DND-41 (cell line): Measurements from ENCODE around the gene KRTAP10-3.
"Not testable (repeated sequence)": the region's sequence is repeated elsewhere in the genome, so short reads cannot be mapped to it uniquely, and the experiment has no call there.

Source experiments
- ATAC-seq: fragments of 200-7000 bp; cut with Tn5 transposase; 3 replicates; pipeline ENCODE4 v1.9.1; 2021; ENCODE audit warnings: low read depth; ENCODE audit not compliant: insufficient read depth
- DNase-seq: peaks from one replicate; pipeline ENCODE4 v3.0.0-alpha.2; 2020
- H2AFZ ChIP-seq: 2 replicates; pipeline ENCODE4 v1.6.0; 2012; ENCODE audit warnings: low read depth, low read length
- H3K27ac ChIP-seq: 2 replicates; pipeline ENCODE4 v1.5.1; 2012; ENCODE audit warnings: low read length, inconsistent platforms
- H3K27me3 ChIP-seq: fragments of 200-600 bp; sonication (generic); 2 replicates; pipeline ENCODE4 v1.6.0; 2012; ENCODE audit warnings: low read length, mild to moderate bottlenecking, inconsistent platforms; ENCODE audit not compliant: insufficient read depth, poor library complexity
- H3K36me3 ChIP-seq: 2 replicates; pipeline ENCODE4 v1.5.1; 2012; ENCODE audit warnings: low read length, inconsistent platforms; ENCODE audit not compliant: insufficient read depth
- H3K4me1 ChIP-seq: 2 replicates; pipeline ENCODE4 v1.5.1; 2012; ENCODE audit warnings: mild to moderate bottlenecking, low read length; ENCODE audit not compliant: insufficient read depth
- H3K4me2 ChIP-seq: 2 replicates; pipeline ENCODE4 v1.6.0; 2012; ENCODE audit warnings: mild to moderate bottlenecking, moderate library complexity, low read length, inconsistent platforms; ENCODE audit not compliant: insufficient read depth
- H3K4me3 ChIP-seq, 2 experiments: fragments of 200-600 bp in 1 of 2; shearing (Covaris generic) in 1 of 2; 2 replicates each; pipeline ENCODE4 v1.5.1; 2012 to 2016; ENCODE audit warnings: inconsistent platforms in 2 of 2, low read length in 2 of 2, mild to moderate bottlenecking in 2 of 2, low read depth in 1 of 2, moderate library complexity in 1 of 2
- H3K79me2 ChIP-seq: 2 replicates; pipeline ENCODE4 v1.6.0; 2012; ENCODE audit warnings: low read length, inconsistent platforms; ENCODE audit not compliant: insufficient read depth
- H3K9ac ChIP-seq: 2 replicates; pipeline ENCODE4 v1.6.0; 2012; ENCODE audit warnings: low read depth, mild to moderate bottlenecking, inconsistent platforms, low read length, moderate library complexity
- H3K9me3 ChIP-seq: 2 replicates; pipeline ENCODE4 v1.5.1; 2012; ENCODE audit warnings: low read length, moderate library complexity, mild to moderate bottlenecking, inconsistent platforms; ENCODE audit not compliant: insufficient read depth, severe bottlenecking
- H4K20me1 ChIP-seq: 2 replicates; pipeline ENCODE4 v1.6.0; 2012; ENCODE audit warnings: low read length; ENCODE audit not compliant: insufficient read depth
- EZH2 ChIP-seq: IDR thresholded peaks from 3 replicates; pipeline ENCODE4 v1.6.1; 2012; ENCODE audit warnings: borderline replicate concordance, low read depth, mild to moderate bottlenecking, moderate library complexity, low read length, inconsistent platforms; ENCODE audit not compliant: severe bottlenecking
- TF ChIP-seq, protein P1 (sequence below): IDR thresholded peaks from 2 replicates; pipeline ENCODE4 v1.5.1; 2012; ENCODE audit warnings: borderline replicate concordance, low read length, moderate library complexity, mild to moderate bottlenecking; ENCODE audit not compliant: poor library complexity, severe bottlenecking; ENCODE audit errors: extremely low read depth

Gene KRTAP10-3

DNA sequence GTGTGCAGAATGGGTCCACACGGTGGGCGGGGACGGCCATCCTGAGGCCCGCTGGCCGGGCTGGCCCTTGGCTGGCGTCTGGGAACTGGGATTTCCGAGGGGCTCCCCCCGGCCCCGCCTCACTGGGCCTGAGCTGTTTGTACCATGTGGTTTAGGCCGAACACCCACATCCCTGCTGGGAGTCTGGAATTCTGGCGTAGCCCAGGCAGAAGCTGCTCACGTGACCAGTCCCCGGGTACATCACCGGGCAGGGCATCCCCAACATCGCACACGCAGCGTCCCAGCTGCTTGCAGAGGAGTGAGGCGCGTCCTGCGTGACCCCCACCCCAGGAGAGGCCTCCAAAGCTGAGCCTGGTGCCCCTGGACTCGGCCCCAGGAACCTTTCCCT, 43.9 kb upstream of the KRTAP10-3 start:
- H3K4me2 ChIP-seq = no peak overlapping the region
- no peak for ATAC-seq

DNA sequence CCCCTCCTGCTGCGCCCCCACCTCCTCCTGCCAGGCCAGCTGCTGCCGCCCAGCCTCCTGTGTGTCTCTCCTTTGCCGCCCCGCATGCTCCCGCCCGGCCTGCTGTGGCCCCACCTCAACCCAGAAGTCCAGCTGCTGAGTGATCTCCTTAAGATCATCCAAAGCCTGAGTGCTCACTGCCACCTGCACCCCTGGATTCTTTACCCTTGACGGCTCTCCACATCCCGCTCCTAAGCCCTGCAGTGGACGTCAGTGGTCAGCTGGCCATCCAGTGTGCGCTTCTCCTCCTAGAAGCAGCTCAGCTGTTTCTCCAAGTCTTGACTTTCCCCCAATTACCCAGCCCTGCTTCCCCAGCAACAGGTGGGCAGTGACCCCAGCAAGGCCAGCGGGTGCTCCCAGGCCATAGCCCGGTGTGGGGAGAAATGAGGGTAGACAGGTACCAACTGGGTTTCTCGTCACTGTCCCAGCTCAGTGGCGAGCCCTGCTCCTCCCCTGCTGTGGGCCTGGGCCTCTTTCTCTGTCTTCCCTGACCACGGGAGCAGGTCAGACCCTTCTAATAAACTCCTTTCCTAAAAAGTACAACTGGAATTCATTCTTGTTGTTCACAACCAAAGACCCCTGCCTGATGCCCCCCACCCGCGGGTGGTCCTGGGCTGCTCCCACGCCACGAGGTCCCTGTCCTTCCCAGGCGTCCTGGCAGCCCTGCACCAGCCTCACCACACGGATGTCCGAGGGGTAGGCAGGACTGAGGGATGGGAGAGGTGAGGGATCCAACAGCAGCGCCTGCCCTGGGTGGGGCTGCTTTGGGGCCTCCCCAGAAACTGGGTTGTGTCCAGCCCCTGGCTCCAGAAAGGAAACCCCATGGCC, 43.2 kb upstream of the KRTAP10-3 start:
- Histone ChIP-seq H3K27me3 (no peaks in the 10 kb centered on the region), H3K9me3 (no peaks in the 10 kb centered on the region), H3K9ac (no peak overlapping the region), H2AFZ (no peak overlapping the region), H3K4me3 (no peak overlapping the region), H4K20me1 (no peaks in the 10 kb centered on the region), H3K4me2 (no peak overlapping the region), H3K27ac (no peak overlapping the region), H3K36me3 (no peaks in the 10 kb centered on the region), H3K4me1 (no peaks in the 10 kb centered on the region), H3K79me2 (no peaks in the 10 kb centered on the region)
- ATAC-seq = no peak
- TF ChIP-seq, protein P1, sequence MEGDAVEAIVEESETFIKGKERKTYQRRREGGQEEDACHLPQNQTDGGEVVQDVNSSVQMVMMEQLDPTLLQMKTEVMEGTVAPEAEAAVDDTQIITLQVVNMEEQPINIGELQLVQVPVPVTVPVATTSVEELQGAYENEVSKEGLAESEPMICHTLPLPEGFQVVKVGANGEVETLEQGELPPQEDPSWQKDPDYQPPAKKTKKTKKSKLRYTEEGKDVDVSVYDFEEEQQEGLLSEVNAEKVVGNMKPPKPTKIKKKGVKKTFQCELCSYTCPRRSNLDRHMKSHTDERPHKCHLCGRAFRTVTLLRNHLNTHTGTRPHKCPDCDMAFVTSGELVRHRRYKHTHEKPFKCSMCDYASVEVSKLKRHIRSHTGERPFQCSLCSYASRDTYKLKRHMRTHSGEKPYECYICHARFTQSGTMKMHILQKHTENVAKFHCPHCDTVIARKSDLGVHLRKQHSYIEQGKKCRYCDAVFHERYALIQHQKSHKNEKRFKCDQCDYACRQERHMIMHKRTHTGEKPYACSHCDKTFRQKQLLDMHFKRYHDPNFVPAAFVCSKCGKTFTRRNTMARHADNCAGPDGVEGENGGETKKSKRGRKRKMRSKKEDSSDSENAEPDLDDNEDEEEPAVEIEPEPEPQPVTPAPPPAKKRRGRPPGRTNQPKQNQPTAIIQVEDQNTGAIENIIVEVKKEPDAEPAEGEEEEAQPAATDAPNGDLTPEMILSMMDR = no peak
- TF ChIP-seq EZH2 = no peak
- no peak for DNase-seq

More for the DNA sequence above, 43.9 kb upstream of the KRTAP10-3 start:
- Histone ChIP-seq H3K79me2 (no peaks in the 10 kb centered on the region), H3K4me3 (no peak overlapping the region), H3K4me1 (no peaks in the 10 kb centered on the region), H3K9ac (no peak overlapping the region), H3K9me3 (no peaks in the 10 kb centered on the region), H3K27ac (no peak overlapping the region), H4K20me1 (no peaks in the 10 kb centered on the region), H3K27me3 (no peaks in the 10 kb centered on the region), H2AFZ (no peak overlapping the region), H3K36me3 (no peaks in the 10 kb centered on the region)
- no peak for DNase-seq
- TF ChIP-seq EZH2 = no peak
- TF ChIP-seq, protein P1 = no peak

DNA sequence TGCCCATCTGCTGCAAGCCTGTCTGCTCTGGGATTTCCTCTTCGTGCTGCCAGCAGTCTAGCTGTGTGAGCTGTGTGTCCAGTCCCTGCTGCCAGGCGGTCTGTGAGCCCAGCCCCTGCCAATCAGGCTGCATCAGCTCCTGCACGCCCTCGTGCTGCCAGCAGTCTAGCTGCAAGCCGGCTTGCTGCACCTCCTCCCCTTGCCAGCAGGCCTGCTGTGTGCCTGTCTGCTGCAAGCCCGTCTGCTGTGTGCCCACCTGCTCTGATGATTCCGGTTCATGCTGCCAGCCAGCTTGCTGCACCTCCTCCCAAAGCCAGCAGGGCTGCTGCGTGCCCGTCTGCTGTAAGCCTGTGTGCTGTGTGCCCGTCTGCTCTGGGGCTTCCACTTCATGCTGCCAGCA, 42.5 kb upstream of the KRTAP10-3 start:
- not testable (repeated sequence) for H3K9me3 ChIP-seq, H3K4me3 ChIP-seq, ATAC-seq, H3K4me2 ChIP-seq, H3K4me1 ChIP-seq, H3K27me3 ChIP-seq, H3K27ac ChIP-seq, H4K20me1 ChIP-seq, H3K79me2 ChIP-seq, H3K36me3 ChIP-seq, DNase-seq, H3K9ac ChIP-seq, H2AFZ ChIP-seq

DNA sequence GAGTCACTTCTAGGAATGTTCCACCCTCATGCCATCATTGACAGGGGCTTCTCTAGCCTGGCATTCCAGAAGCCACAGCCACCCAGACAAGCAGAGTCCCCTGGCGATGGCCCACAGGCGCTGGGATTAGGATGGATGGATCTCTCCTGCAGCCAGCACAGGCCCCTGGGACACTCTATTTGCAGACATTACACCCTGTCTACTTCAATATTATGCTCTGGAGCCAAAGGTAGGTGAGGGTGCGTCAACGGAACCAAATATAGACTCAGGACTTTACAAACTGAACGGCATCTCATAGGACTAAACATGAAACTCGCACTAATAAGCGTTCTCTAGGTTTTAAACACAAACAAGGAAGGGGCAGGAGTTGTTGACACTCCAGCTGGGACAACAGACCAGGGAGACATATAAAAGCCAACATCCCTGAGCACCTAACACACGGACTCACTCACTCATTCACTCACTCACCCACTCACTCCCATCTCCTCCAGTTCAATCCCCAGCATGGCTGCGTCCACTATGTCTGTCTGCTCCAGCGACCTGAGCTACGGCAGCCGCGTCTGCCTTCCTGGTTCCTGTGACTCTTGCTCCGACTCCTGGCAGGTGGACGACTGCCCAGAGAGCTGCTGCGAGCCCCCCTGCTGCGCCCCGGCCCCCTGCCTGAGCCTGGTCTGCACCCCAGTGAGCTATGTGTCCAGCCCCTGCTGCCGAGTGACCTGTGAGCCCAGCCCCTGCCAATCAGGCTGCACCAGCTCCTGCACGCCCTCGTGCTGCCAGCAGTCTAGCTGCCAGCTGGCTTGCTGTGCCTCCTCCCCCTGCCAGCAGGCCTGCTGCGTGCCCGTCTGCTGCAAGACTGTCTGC, 41.8 kb upstream of the KRTAP10-3 start, which contains the start of gene KRTAP10-7:
TSS of gene KRTAP10-7 (plus strand) at position 480 of the 861 bp plus-strand sequence. CDS start at position 505, 25 bp downstream.
- not testable (repeated sequence) for ATAC-seq, H4K20me1 ChIP-seq, H3K27me3 ChIP-seq, H3K9me3 ChIP-seq, H3K79me2 ChIP-seq, H3K4me2 ChIP-seq, H2AFZ ChIP-seq, H3K36me3 ChIP-seq, DNase-seq, H3K4me1 ChIP-seq, H3K4me3 ChIP-seq, H3K9ac ChIP-seq, H3K27ac ChIP-seq
